M059J (cell line): ENCODE results near the gene CARM1. TPM values are rescaled to one million over a fixed set of nuclear protein-coding genes. Genes with fewer than 3 reads are reported as not detected.

Source experiments
- total RNA-seq: library from RNA; depleted of rRNA; stranded (reverse); fragments of >200 nt; shearing (Covaris generic); gene quantifications from 2 replicates; pipeline ENCODE4 v1.2.3, GENCODE V29; 2014; rRNA removed

The CARM1 gene
- total RNA-seq, 1 experiment from 2014 or later = 24.1 TPM

Other genes starting within 250 kb of the CARM1 start
- gene SLC44A2, start 246.0 kb upstream of the CARM1 start, total RNA-seq = 34.1 and 42.4 TPM in 2 replicates
- 75.2 and 139 TPM in 2 replicates for gene ILF3, start 217.2 kb upstream of the CARM1 start, total RNA-seq
- 14.3 and 19.7 TPM in 2 replicates for gene QTRT1, start 170.1 kb upstream of the CARM1 start, total RNA-seq
- gene DNM2, start 153.5 kb upstream of the CARM1 start, total RNA-seq = 49.9 and 91.8 TPM in 2 replicates
- 67.6 and 88.9 TPM in 2 replicates for gene TMED1, start 35.3 kb upstream of the CARM1 start, total RNA-seq
- gene C19orf38, start 23.1 kb upstream of the CARM1 start, total RNA-seq = 0.12 TPM in 1 of 2 replicates, not detected in the other
- 82.8 and 99.4 TPM in 2 replicates for gene YIPF2, start 57.1 kb downstream of the CARM1 start, total RNA-seq
- gene TIMM29, start 57.3 kb downstream of the CARM1 start, total RNA-seq = 24.5 and 37.7 TPM in 2 replicates
- 50.7 and 94.6 TPM in 2 replicates for gene SMARCA4, start 89.5 kb downstream of the CARM1 start, total RNA-seq
- gene LDLR, start 217.9 kb downstream of the CARM1 start, total RNA-seq = 65.7 and 89.0 TPM in 2 replicates